ENCODE results near the gene AFF2.
"Not testable (repeated sequence)": the region's sequence is repeated elsewhere in the genome, so short reads cannot be mapped to it uniquely, and the experiment has no call there.

The AFF2 gene

DNA sequence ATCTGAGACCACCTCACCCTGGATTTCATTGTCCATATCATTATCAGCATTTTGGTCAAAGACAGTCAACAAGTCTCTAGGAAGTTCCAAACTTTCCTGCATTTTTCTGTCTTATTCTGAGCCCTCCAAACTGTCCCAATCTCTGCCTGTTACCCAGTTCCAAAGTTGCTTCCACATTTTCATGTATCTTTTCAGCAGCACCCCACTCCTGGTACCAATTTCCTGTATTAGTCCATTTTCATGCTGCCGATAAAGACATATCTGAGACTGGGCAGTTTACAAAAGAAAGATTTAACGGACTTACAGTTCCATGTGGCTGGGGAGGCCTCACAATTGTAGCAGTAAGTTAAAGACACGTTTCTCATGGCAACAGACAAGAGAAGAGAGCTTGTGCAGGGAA, 168.8 kb downstream of the AFF2 start:
- H3K36me3 ChIP-seq (ENCODE audit: control insufficient read depth, insufficient read depth, low read length); H3K4me1 ChIP-seq (ENCODE audit: control insufficient read depth, insufficient read depth, low read length, poor library complexity, severe bottlenecking); H3K4me3 ChIP-seq (ENCODE audit: extremely low read depth, insufficient read depth, low read length, poor library complexity, severe bottlenecking); H3K27ac ChIP-seq (ENCODE audit: low read depth, low read length, severe bottlenecking): not testable (repeated sequence)
- H3K9me3 ChIP-seq (ENCODE audit: control insufficient read depth, low read length): peaks cover 10% of the 10 kb centered on the region
- 100% methylated on average over 1 of the region's 3 CpGs; no CpG with 5 or more reads in 1 of the 2 experiments for WGBS, 2 experiments (ENCODE audit: insufficient coverage in 2 of 2)

GRCh38 chrX:148670277-148670676, 169.9 kb downstream of the AFF2 start:
- Histone ChIP-seq H3K9me3 (ENCODE audit: control insufficient read depth, low read length) (peaks cover 10% of the 10 kb centered on the region), H3K27ac (ENCODE audit: low read depth, low read length, severe bottlenecking) (no peak overlapping the region), H3K36me3 (ENCODE audit: control insufficient read depth, insufficient read depth, low read length) (no peaks in the 10 kb centered on the region), H3K4me1 (ENCODE audit: control insufficient read depth, insufficient read depth, low read length, poor library complexity, severe bottlenecking) (no peaks in the 10 kb centered on the region), H3K4me3 (ENCODE audit: extremely low read depth, insufficient read depth, low read length, poor library complexity, severe bottlenecking) (no peak overlapping the region)
- 89 to 100% methylated on average over 1 to 3 of the region's 3 CpGs for WGBS, 2 experiments (ENCODE audit: insufficient coverage in 2 of 2)

DNA sequence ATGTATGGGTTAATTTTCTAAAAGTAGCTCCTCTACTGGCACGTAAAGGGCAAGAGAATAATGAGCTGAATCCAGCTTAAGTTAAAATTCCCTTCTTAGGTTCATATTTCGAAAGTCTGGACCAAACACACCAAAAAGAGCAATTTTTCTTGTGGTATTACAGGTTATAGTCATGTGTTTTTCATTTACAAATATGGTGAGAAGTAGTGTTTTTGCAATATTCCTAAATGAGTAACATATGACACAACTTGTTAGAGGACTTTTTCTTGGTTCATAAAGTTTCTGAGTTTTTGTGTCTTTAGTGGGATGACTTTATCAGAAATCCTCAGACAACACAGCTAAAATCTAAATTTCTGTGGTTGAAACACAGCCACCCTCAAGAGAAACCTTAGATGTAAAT, 172.1 kb downstream of the AFF2 start:
- H3K4me1 ChIP-seq (ENCODE audit: control insufficient read depth, insufficient read depth, low read length, poor library complexity, severe bottlenecking): no peaks in the 10 kb centered on the region
- no peaks in the 10 kb centered on the region for H3K36me3 ChIP-seq (ENCODE audit: control insufficient read depth, insufficient read depth, low read length)
- no peak overlapping the region for H3K27ac ChIP-seq (ENCODE audit: low read depth, low read length, severe bottlenecking)
- H3K9me3 ChIP-seq (ENCODE audit: control insufficient read depth, low read length): peaks cover 10% of the 10 kb centered on the region
- no CpG with 5 or more reads among the region's 2 CpGs for WGBS, 2 experiments (ENCODE audit: insufficient coverage in 2 of 2)
- no peak overlapping the region for H3K4me3 ChIP-seq (ENCODE audit: extremely low read depth, insufficient read depth, low read length, poor library complexity, severe bottlenecking)

DNA sequence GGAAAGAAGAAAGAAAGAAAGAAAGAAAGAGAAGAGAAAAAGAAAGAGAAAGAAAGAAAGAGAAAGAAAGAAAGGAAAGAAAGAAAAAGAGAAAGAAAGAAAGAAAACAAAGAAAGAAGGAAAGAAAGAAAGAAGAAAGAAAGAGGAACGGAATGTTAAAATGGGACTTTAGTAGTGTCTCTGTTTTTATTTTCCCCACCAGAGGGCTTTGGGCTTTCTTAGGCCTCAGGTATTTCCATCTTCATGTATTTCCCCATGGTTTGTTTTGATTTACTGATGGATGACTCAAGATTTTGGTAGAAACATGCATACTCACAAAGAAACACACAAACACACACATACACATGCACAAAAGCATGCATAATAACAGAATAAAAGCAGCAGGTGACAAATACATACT, 181.2 kb downstream of the AFF2 start:
- H3K9me3 ChIP-seq (ENCODE audit: control insufficient read depth, low read length): no peaks in the 10 kb centered on the region
- no peaks in the 10 kb centered on the region for H3K36me3 ChIP-seq (ENCODE audit: control insufficient read depth, insufficient read depth, low read length)
- no peaks in the 10 kb centered on the region for H3K4me1 ChIP-seq (ENCODE audit: control insufficient read depth, insufficient read depth, low read length, poor library complexity, severe bottlenecking)
- no peak overlapping the region for H3K4me3 ChIP-seq (ENCODE audit: extremely low read depth, insufficient read depth, low read length, poor library complexity, severe bottlenecking)
- WGBS, 2 experiments (ENCODE audit: insufficient coverage in 2 of 2): 60% methylated on average over 1 of the region's 1 CpG; no CpG with 5 or more reads in 1 of the 2 experiments
- no peak overlapping the region for H3K27ac ChIP-seq (ENCODE audit: low read depth, low read length, severe bottlenecking)

DNA sequence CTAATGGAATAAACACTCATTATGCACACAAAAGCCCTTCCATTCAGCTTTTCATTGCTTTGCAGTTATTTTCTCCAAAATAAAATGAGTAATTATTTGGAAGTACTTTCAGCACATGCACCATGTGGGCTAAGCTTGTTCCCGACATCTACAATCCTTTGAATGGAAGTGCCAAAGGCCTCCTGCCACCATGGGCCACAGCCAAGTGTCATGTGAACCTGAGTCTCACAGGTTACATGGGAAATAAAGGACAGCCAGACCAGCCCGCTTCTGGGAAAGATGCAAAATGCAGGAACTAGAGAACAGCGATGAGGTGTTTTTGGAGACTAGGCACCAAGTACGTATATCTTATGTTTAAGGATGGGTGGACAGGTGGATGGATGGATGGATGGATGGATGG, 181.8 kb downstream of the AFF2 start:
- H3K9me3 ChIP-seq (ENCODE audit: control insufficient read depth, low read length): no peaks in the 10 kb centered on the region
- H3K4me3 ChIP-seq (ENCODE audit: extremely low read depth, insufficient read depth, low read length, poor library complexity, severe bottlenecking): no peak overlapping the region
- no peaks in the 10 kb centered on the region for H3K4me1 ChIP-seq (ENCODE audit: control insufficient read depth, insufficient read depth, low read length, poor library complexity, severe bottlenecking)
- 96 to 100% methylated on average over 3 to 4 of the region's 4 CpGs for WGBS, 2 experiments (ENCODE audit: insufficient coverage in 2 of 2)
- H3K27ac ChIP-seq (ENCODE audit: low read depth, low read length, severe bottlenecking): no peak overlapping the region
- no peaks in the 10 kb centered on the region for H3K36me3 ChIP-seq (ENCODE audit: control insufficient read depth, insufficient read depth, low read length)

DNA sequence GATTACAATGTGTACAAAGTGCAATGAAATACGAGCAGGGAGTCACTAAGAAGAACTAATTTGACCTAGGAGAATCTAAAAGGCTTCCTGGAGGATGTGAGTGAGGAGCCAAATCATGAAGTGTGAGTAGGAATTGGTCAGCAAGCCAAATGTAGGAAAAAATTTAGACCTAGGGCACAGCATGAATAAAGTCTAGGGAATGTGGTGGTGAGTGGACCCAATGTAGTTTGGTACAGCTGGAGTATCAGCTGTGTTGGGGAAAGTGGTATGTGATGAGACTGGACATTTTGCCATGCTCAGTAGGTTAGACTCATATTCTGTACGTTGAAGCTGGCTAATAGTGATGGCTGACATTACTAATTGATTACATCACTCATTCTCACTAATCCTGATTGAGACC, 191.0 kb downstream of the AFF2 start:
- 83% methylated on average over 1 of the region's 2 CpGs; no CpG with 5 or more reads in 1 of the 2 experiments for WGBS, 2 experiments (ENCODE audit: insufficient coverage in 2 of 2)
- Histone ChIP-seq H3K27ac (ENCODE audit: low read depth, low read length, severe bottlenecking) (no peak overlapping the region), H3K4me3 (ENCODE audit: extremely low read depth, insufficient read depth, low read length, poor library complexity, severe bottlenecking) (no peak overlapping the region), H3K36me3 (ENCODE audit: control insufficient read depth, insufficient read depth, low read length) (no peaks in the 10 kb centered on the region), H3K4me1 (ENCODE audit: control insufficient read depth, insufficient read depth, low read length, poor library complexity, severe bottlenecking) (no peaks in the 10 kb centered on the region), H3K9me3 (ENCODE audit: control insufficient read depth, low read length) (no peaks in the 10 kb centered on the region)

GRCh38 chrX:148695255-148695654, 194.8 kb downstream of the AFF2 start:
- H3K4me1 ChIP-seq (ENCODE audit: control insufficient read depth, insufficient read depth, low read length, poor library complexity, severe bottlenecking): no peaks in the 10 kb centered on the region
- WGBS, 2 experiments (ENCODE audit: insufficient coverage in 2 of 2): no CpG with 5 or more reads among the region's 3 CpGs
- H3K27ac ChIP-seq (ENCODE audit: low read depth, low read length, severe bottlenecking): no peak overlapping the region
- no peak overlapping the region for H3K4me3 ChIP-seq (ENCODE audit: extremely low read depth, insufficient read depth, low read length, poor library complexity, severe bottlenecking)
- H3K9me3 ChIP-seq (ENCODE audit: control insufficient read depth, low read length): no peaks in the 10 kb centered on the region
- H3K36me3 ChIP-seq (ENCODE audit: control insufficient read depth, insufficient read depth, low read length): no peaks in the 10 kb centered on the region

GRCh38 chrX:148698221-148698620, 197.8 kb downstream of the AFF2 start:
- Histone ChIP-seq H3K27ac (ENCODE audit: low read depth, low read length, severe bottlenecking) (no peak overlapping the region), H3K4me3 (ENCODE audit: extremely low read depth, insufficient read depth, low read length, poor library complexity, severe bottlenecking) (no peak overlapping the region)
- no CpG with 5 or more reads among the region's 3 CpGs for WGBS, 2 experiments (ENCODE audit: insufficient coverage in 2 of 2)

DNA sequence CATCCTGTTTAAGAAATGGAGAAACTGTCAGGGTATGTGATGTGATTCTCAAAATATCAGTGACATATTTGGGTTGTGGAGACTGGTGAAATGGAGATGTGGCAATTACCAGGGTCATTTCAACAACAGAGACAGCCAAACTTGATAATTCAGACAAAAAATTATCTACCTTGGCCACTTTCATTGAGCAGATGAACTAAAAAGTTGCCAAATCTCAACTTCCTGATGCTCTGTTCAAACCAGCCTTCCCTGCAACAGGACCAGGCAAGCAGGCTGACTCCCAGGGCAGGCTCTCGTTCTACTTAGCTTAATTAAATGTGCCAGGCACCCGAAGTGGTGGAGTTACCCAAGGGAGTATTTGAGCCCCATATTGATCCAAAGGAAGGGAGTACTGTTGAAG, 199.6 kb downstream of the AFF2 start:
- H3K9me3 ChIP-seq (ENCODE audit: control insufficient read depth, low read length): no peaks in the 10 kb centered on the region
- H3K36me3 ChIP-seq (ENCODE audit: control insufficient read depth, insufficient read depth, low read length): no peaks in the 10 kb centered on the region
- no CpG with 5 or more reads among the region's 2 CpGs for WGBS, 2 experiments (ENCODE audit: insufficient coverage in 2 of 2)
- no peak overlapping the region for H3K4me3 ChIP-seq (ENCODE audit: extremely low read depth, insufficient read depth, low read length, poor library complexity, severe bottlenecking)
- H3K4me1 ChIP-seq (ENCODE audit: control insufficient read depth, insufficient read depth, low read length, poor library complexity, severe bottlenecking): no peaks in the 10 kb centered on the region
- H3K27ac ChIP-seq (ENCODE audit: low read depth, low read length, severe bottlenecking): no peak overlapping the region

More at GRCh38 chrX:148698221-148698620, 197.8 kb downstream of the AFF2 start:
- Histone ChIP-seq H3K9me3 (ENCODE audit: control insufficient read depth, low read length) (no peaks in the 10 kb centered on the region), H3K36me3 (ENCODE audit: control insufficient read depth, insufficient read depth, low read length) (no peaks in the 10 kb centered on the region), H3K4me1 (ENCODE audit: control insufficient read depth, insufficient read depth, low read length, poor library complexity, severe bottlenecking) (no peaks in the 10 kb centered on the region)

GRCh38 chrX:148713981-148714380, 213.6 kb downstream of the AFF2 start:
- Histone ChIP-seq H3K4me1 (ENCODE audit: control insufficient read depth, insufficient read depth, low read length, poor library complexity, severe bottlenecking) (no peaks in the 10 kb centered on the region), H3K36me3 (ENCODE audit: control insufficient read depth, insufficient read depth, low read length) (no peaks in the 10 kb centered on the region), H3K27ac (ENCODE audit: low read depth, low read length, severe bottlenecking) (no peak overlapping the region), H3K4me3 (ENCODE audit: extremely low read depth, insufficient read depth, low read length, poor library complexity, severe bottlenecking) (no peak overlapping the region), H3K9me3 (ENCODE audit: control insufficient read depth, low read length) (no peaks in the 10 kb centered on the region)

DNA sequence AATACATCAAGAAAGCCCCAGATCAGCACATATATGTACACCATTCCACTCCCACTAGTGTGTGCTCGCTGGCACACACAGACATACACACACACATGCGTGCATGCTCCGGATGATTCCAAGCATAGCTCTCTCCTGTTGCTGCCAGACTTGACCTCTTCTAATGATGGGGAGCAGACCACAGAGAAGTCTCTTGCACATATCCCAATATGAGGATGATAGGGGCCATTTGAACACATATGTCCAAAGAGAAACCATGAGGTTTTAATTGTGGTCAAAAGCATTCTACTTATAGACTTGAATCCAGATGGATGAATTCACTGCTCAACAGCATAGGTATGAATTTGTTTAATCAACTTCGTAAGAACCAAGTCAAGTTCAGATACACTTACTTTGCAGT, 214.9 kb downstream of the AFF2 start:
- Histone ChIP-seq H3K27ac (ENCODE audit: low read depth, low read length, severe bottlenecking) (no peak overlapping the region), H3K4me3 (ENCODE audit: extremely low read depth, insufficient read depth, low read length, poor library complexity, severe bottlenecking) (no peak overlapping the region), H3K9me3 (ENCODE audit: control insufficient read depth, low read length) (no peaks in the 10 kb centered on the region), H3K36me3 (ENCODE audit: control insufficient read depth, insufficient read depth, low read length) (no peaks in the 10 kb centered on the region), H3K4me1 (ENCODE audit: control insufficient read depth, insufficient read depth, low read length, poor library complexity, severe bottlenecking) (no peaks in the 10 kb centered on the region)
- WGBS, 2 experiments (ENCODE audit: insufficient coverage in 2 of 2): 100% methylated on average over 1 of the region's 4 CpGs; no CpG with 5 or more reads in 1 of the 2 experiments
